GM12878 (cell line): ENCODE measurements around the gene COL4A5. TPM values are rescaled to one million over a fixed set of nuclear protein-coding genes. Genes with fewer than 3 reads are reported as not detected.

Experiments
- ATAC-seq: fragments of 200-7000 bp; cut with Tn5 transposase; 3 replicates; pipeline ENCODE4 v1.9.1; 2020; ENCODE audit warnings: mild to moderate bottlenecking, moderate library complexity
- BruUV-seq: library from RNA; stranded (reverse); fragments of 400-500 nt; replicated peaks from 2 replicates; lab custom pipeline; 2021; lab: Mats Ljungman, UMichigan
- CTCF ChIA-PET: fragments of 300-600 bp; sonication (Branson Sonifier 250); formaldehyde crosslinking; extraction: SDS; loops from one replicate; lab custom pipeline; 2021; ENCODE audit warnings: inconsistent platforms; lab: Yijun Ruan, JAX
- POLR2A ChIA-PET: fragments of 350-600 bp; formaldehyde crosslinking; extraction: SDS; loops from one replicate; lab custom pipeline; 2021; ENCODE audit warnings: inconsistent platforms; lab: Charles Lee
- RAD21 ChIA-PET: fragments of 300-600 bp; sonication (Branson Sonifier 250); formaldehyde crosslinking; loops from one replicate; lab custom pipeline; 2023; ENCODE audit warnings: antibody characterized with exemption; ENCODE audit not compliant: unreplicated experiment; lab: Charles Lee
- SMC1A ChIA-PET: fragments of 300-600 bp; sonication (Branson Sonifier 250); formaldehyde crosslinking; loops from one replicate; lab custom pipeline; 2023; ENCODE audit not compliant: unreplicated experiment, uncharacterized antibody; lab: Charles Lee
- DNase-seq: peaks from one replicate; pipeline ENCODE4 v3.0.0-alpha.2; 2011; ENCODE audit warnings: low read depth, low spot score
- FAIRE-seq: peaks from 3 replicates; lab custom pipeline; 2011; peaks lifted over from hg19 to GRCh38; lab: Jason Lieb, UNC
- H2AFZ ChIP-seq: 2 replicates; pipeline ENCODE4 v1.6.0; 2011; ENCODE audit warnings: low read depth, low read length, control low read depth; ENCODE audit not compliant: control insufficient read depth
- H3K27ac ChIP-seq: 2 replicates; pipeline ENCODE4 v1.5.1; 2011; ENCODE audit warnings: control low read depth; ENCODE audit not compliant: control insufficient read depth, insufficient read depth
- H3K27me3 ChIP-seq, 2 experiments: replicated peaks in 1 of 2; 2 replicates each; pipeline versions ENCODE4 v1.6.0 to v1.6.1; 2011; ENCODE audit warnings: low read length in 1 of 2; ENCODE audit not compliant: control insufficient read depth in 2 of 2, insufficient read depth in 2 of 2
- H3K36me3 ChIP-seq, 2 experiments: 2 replicates each; pipeline ENCODE4 v1.5.1; 2011; ENCODE audit warnings: low read length in 1 of 2; ENCODE audit not compliant: control insufficient read depth in 2 of 2, insufficient read depth in 2 of 2
- H3K4me1 ChIP-seq: 2 replicates; pipeline ENCODE4 v1.6.1; 2011; ENCODE audit warnings: mild to moderate bottlenecking, low read length, moderate library complexity, mixed read lengths; ENCODE audit not compliant: control insufficient read depth, insufficient read depth
- H3K4me2 ChIP-seq: 2 replicates; pipeline ENCODE4 v1.6.0; 2011; ENCODE audit warnings: control low read depth; ENCODE audit not compliant: control insufficient read depth, insufficient read depth
- H3K4me3 ChIP-seq: fragments of 200-600 bp; sonication (generic); 2 replicates; pipeline ENCODE4 v1.5.1; 2016
- H3K79me2 ChIP-seq: 2 replicates; pipeline ENCODE4 v1.6.0; 2011; ENCODE audit warnings: low read length; ENCODE audit not compliant: control insufficient read depth, insufficient read depth
- H3K9ac ChIP-seq: 2 replicates; pipeline ENCODE4 v1.8.0; 2011; ENCODE audit warnings: low read length, control low read depth, mixed read lengths; ENCODE audit not compliant: control insufficient read depth, insufficient read depth
- H3K9me3 ChIP-seq: replicated peaks from 3 replicates; pipeline ENCODE4 v1.5.1; 2011; ENCODE audit warnings: mild to moderate bottlenecking, low read length; ENCODE audit not compliant: control insufficient read depth, insufficient read depth
- H4K20me1 ChIP-seq: 2 replicates; pipeline ENCODE4 v1.6.0; 2011; ENCODE audit not compliant: control insufficient read depth, insufficient read depth
- BCL3 ChIP-seq: IDR thresholded peaks from 2 replicates; pipeline ENCODE4 v1.6.1; 2011; ENCODE audit warnings: borderline replicate concordance, low read depth, mild to moderate bottlenecking, moderate library complexity, low read length; ENCODE audit not compliant: insufficient read depth, poor library complexity, severe bottlenecking
- BRCA1 ChIP-seq: IDR thresholded peaks from 2 replicates; pipeline ENCODE4 v1.6.1; 2011; ENCODE audit warnings: low read depth, low read length, improper control_type of control experiment
- CBX3 ChIP-seq: fragments of 200-600 bp; sonication (generic); IDR thresholded peaks from 2 replicates; pipeline ENCODE4 v1.6.1; 2016; ENCODE audit warnings: low read depth, borderline replicate concordance
- CHD2 ChIP-seq: IDR thresholded peaks from 2 replicates; pipeline ENCODE4 v1.6.1; 2011; ENCODE audit warnings: low read depth, low read length, improper control_type of control experiment, borderline replicate concordance
- CREM ChIP-seq: IDR thresholded peaks from 2 replicates; pipeline ENCODE4 v1.6.1; 2014; ENCODE audit warnings: antibody characterized with exemption, low read depth
- EGR1 ChIP-seq, 2 experiments: IDR thresholded peaks; 1 replicate in 1 of 2; 2 replicates in 1 of 2; pipeline ENCODE4 v1.6.1; 2011 to 2012; ENCODE audit warnings: low read depth in 2 of 2, low read length in 2 of 2, borderline replicate concordance in 1 of 2, mild to moderate bottlenecking in 1 of 2, moderate library complexity in 1 of 2
- ESRRA ChIP-seq: IDR thresholded peaks from 2 replicates; pipeline ENCODE4 v1.6.1; 2012; ENCODE audit warnings: mild to moderate bottlenecking, low read length, improper control_type of control experiment
- FOS ChIP-seq: IDR thresholded peaks from 3 replicates; pipeline ENCODE4 v1.6.1; 2011; ENCODE audit warnings: borderline replicate concordance; ENCODE audit not compliant: insufficient read length; ENCODE audit errors: extremely low read depth
- FOXM1 ChIP-seq: IDR thresholded peaks from 2 replicates; pipeline ENCODE4 v1.6.1; 2012; ENCODE audit warnings: low read depth, mild to moderate bottlenecking, inconsistent platforms, low read length, moderate library complexity
- HSF1 ChIP-seq: fragments of 150-350 bp; IDR thresholded peaks from 2 replicates; pipeline ENCODE4 v1.6.1; 2014; ENCODE audit warnings: mild to moderate bottlenecking, low read depth, low read length
- KAT2A ChIP-seq: conservative IDR thresholded peaks from 2 replicates; pipeline ENCODE4 v1.6.1; 2011; ENCODE audit warnings: low read depth, low read length; ENCODE audit not compliant: control insufficient read depth
- LARP7 ChIP-seq: fragments of 450-650 bp; IDR thresholded peaks from 2 replicates; pipeline ENCODE4 v1.6.1; 2017; ENCODE audit warnings: mild to moderate bottlenecking
- MAX ChIP-seq: IDR thresholded peaks from 2 replicates; pipeline ENCODE4 v1.6.1; 2012; ENCODE audit warnings: low read depth, low read length, improper control_type of control experiment
- MXI1 ChIP-seq: fragments of 150-350 bp; IDR thresholded peaks from 2 replicates; pipeline ENCODE4 v1.6.1; 2011; ENCODE audit warnings: low read depth, mild to moderate bottlenecking, inconsistent platforms, low read length, improper control_type of control experiment
- NR2F1 ChIP-seq: fragments of 450-650 bp; conservative IDR thresholded peaks from 2 replicates; pipeline ENCODE4 v1.6.1; 2017; ENCODE audit warnings: mild to moderate bottlenecking
- REST ChIP-seq: IDR thresholded peaks from 2 replicates; pipeline ENCODE4 v1.6.1; 2012; ENCODE audit warnings: mild to moderate bottlenecking, low read depth, low read length
- ZNF384 ChIP-seq: IDR thresholded peaks from 2 replicates; pipeline ENCODE4 v1.6.1; 2012; ENCODE audit warnings: low read depth, mild to moderate bottlenecking, low read length, improper control_type of control experiment, borderline replicate concordance
- WGBS: methylation state at CpG from one replicate; pipeline ENCODE4 v1.1.6; 2016; ENCODE audit warnings: low lambda C conversion rate; ENCODE audit not compliant: insufficient replicate concordance, insufficient coverage; ENCODE audit errors: missing lambda C conversion rate; 5-methylcytosine and 5-hydroxymethylcytosine counted together
- in situ Hi-C: fragments of 300-500 bp; cut with MboI; formaldehyde crosslinking; loops from 9 replicates; pipeline ENCODE4 v1.14.3; 2018; ENCODE audit warnings: mixed read lengths
- intact Hi-C: fragments of 100-400 bp; cut with micrococcal nuclease; formaldehyde crosslinking; loops from one replicate; pipeline ENCODE4 v1.14.2; 2022; ENCODE audit not compliant: unreplicated experiment
- polyA plus RNA-seq, 11 experiments: library from polyadenylated mRNA; depleted of rRNA in 4 of 11; unstranded in 6 of 11; stranded (reverse) in 5 of 11; fragments of >200 nt; fragmentation: Nextera tagmentation in 4 of 11; fragmentation: Illumina TruSeq in 1 of 11; extraction: Ambion mirVana in 4 of 11; extraction: Trizol in 1 of 11; gene quantifications; 1 replicate in 1 of 11; 2 replicates in 10 of 11; pipeline versions ENCODE4 v1.2.1 to v1.2.3, GENCODE V29; 2011 to 2016; ENCODE audit warnings: inconsistent platforms in 2 of 11, missing spikeins in 2 of 11, low read depth in 1 of 11
- total RNA-seq, 4 experiments: library from RNA; depleted of rRNA in 3 of 4; stranded (reverse); fragments of >200 nt in 3 of 4; fragmentation: Illumina TruSeq in 1 of 4; extraction: Trizol in 1 of 4; gene quantifications; 2 replicates each; pipeline versions ENCODE4 v1.2.1 to v1.2.3, GENCODE V29; 2013 to 2021

COL4A5 gene
- total and polyA plus RNA-seq, 10 of the 15 experiments (the other 5 are each of a cell fraction or from before 2014, with no cell fraction given): 0.13 to 2.8 (median 0.38) TPM; not detected in 1

- no peak for TF ChIP-seq ZNF384
- no peak for TF ChIP-seq NR2F1
- TF ChIP-seq MAX: no peak
These were observed 273.2 kb downstream of the COL4A5 start (continued) for GRCh38 chrX:108712886-108713285.

- Histone ChIP-seq H3K9ac (no peak overlapping the region), H3K36me3 (no peaks in the 10 kb centered on the region), H3K4me2 (no peak overlapping the region), H4K20me1 (no peaks in the 10 kb centered on the region), H2AFZ (no peak overlapping the region), H3K4me3 (no peak overlapping the region), H3K79me2 (no peaks in the 10 kb centered on the region), H3K27me3 (no peaks in the 10 kb centered on the region), H3K9me3 (no peaks in the 10 kb centered on the region), H3K4me1 (no peaks in the 10 kb centered on the region), H3K27ac (no peak overlapping the region)
- WGBS: 0% methylated on average over 2 of the region's 2 CpGs
- ATAC-seq: no peak
- DNase-seq: no peak
- no TSS peak for BruUV-seq
- ChIA-PET POLR2A (no interaction called here), SMC1A (no interaction called here), RAD21 (no interaction called here), CTCF (no interaction called here)
- no peak for TF ChIP-seq BCL3
- no peak for TF ChIP-seq CBX3
- TF ChIP-seq ESRRA: no peak
- TF ChIP-seq MXI1: no peak
- no peak for TF ChIP-seq CHD2
- no peak for TF ChIP-seq REST
- no peak for TF ChIP-seq HSF1
- no peak for TF ChIP-seq KAT2A
- no peak for TF ChIP-seq NR2F1
- no peak for TF ChIP-seq EGR1 (IDR thresholded peaks at IDR 0.05; ENCODE audit: borderline replicate concordance in 1 of 2, low read depth in 2 of 2, low read length in 2 of 2)
- no peak for TF ChIP-seq FOS
- no peak for TF ChIP-seq BRCA1
- no peak for TF ChIP-seq CREM
- TF ChIP-seq LARP7: no peak
- TF ChIP-seq FOXM1: no peak
- intact Hi-C loops (no loop called here), in situ Hi-C loops (no loop called here)
- no peak for FAIRE-seq
These were observed 282.9 kb downstream of the COL4A5 start for GRCh38 chrX:108722561-108722960.
